ENCODE data around the gene ABCC10. TPM values are rescaled to one million over a fixed set of nuclear protein-coding genes. Genes with fewer than 3 reads are reported as not detected.

Gene ABCC10
- total and polyA plus RNA-seq, 10 of the 15 experiments (the other 5 are each of a cell fraction or from before 2014, with no cell fraction given): 0.80 to 18.2 (median 6.4) TPM

- Histone ChIP-seq H3K4me3 (peak within 1 kb of the TSS; percentile 91), H3K9ac (ENCODE audit: control insufficient read depth, insufficient read depth, low read length) (peak within 1 kb of the TSS; percentile 82), H3K27ac (ENCODE audit: control insufficient read depth, insufficient read depth) (peak within 1 kb of the TSS; percentile 41), H3K4me1 (ENCODE audit: control insufficient read depth, insufficient read depth, low read length) (peaks cover 4% of the 10 kb centered on the region), H3K27me3 (replicated peaks in 1 of 2; ENCODE audit: control insufficient read depth in 2 of 2, insufficient read depth in 2 of 2, low read length in 1 of 2) (no peaks in the 10 kb centered on the region), H3K9me3 (replicated peaks; ENCODE audit: control insufficient read depth, insufficient read depth, low read length) (no peaks in the 10 kb centered on the region), H2AFZ (ENCODE audit: control insufficient read depth, low read depth, low read length) (peak within 1 kb of the TSS; percentile 96), H3K79me2 (ENCODE audit: control insufficient read depth, insufficient read depth, low read length) (peaks cover 10% of the 10 kb centered on the region), H4K20me1 (ENCODE audit: control insufficient read depth, insufficient read depth) (no peaks in the 10 kb centered on the region), H3K36me3 (ENCODE audit: control insufficient read depth in 2 of 2, insufficient read depth in 2 of 2, low read length in 1 of 2) (no peaks in the 10 kb centered on the region), H3K4me2 (ENCODE audit: control insufficient read depth, insufficient read depth) (peak within 1 kb of the TSS; percentile 95)
- DNase-seq (ENCODE audit: low read depth, low spot score): peak; percentile 36
- in situ Hi-C loops (cut with MboI): no loop called here
- ChIA-PET SMC1A (ENCODE audit: uncharacterized antibody, unreplicated experiment) (interaction anchor here (0.5 to 1.5 kb wide), 5 partner anchors 17 to 730 kb away, joined by 3 to 4 read pairs (median 3); no protein-coding TSS in a partner anchor), CTCF (interaction anchor here (0.6 to 1.4 kb wide), 4 partner anchors 29 to 751 kb away, joined by 3 to 10 read pairs (median 4); no protein-coding TSS in a partner anchor), POLR2A (interaction anchor here (0.6 to 1.7 kb wide), 18 partner anchors 12 to 493 kb away, joined by 3 to 6 read pairs (median 3); partner anchors contain the start of genes DLK2, POLR1C and PPP2R5D), RAD21 (ENCODE audit: unreplicated experiment) (interaction anchor here (1.1 to 1.2 kb wide), 3 partner anchors 24 to 139 kb away, joined by 3 read pairs; partner anchors contain the start of genes POLR1C and YIPF3)
- peak; percentile 99 for ATAC-seq
- intact Hi-C loops (cut with micrococcal nuclease; ENCODE audit: unreplicated experiment): no loop called here
- 4% methylated on average over 32 of the region's 34 CpGs for WGBS (ENCODE audit: insufficient coverage, insufficient replicate concordance, low lambda C conversion rate, missing lambda C conversion rate)
- no peak for FAIRE-seq
- no TSS peak for BruUV-seq (replicated peaks)
- TF ChIP-seq BACH1 (IDR thresholded peaks at IDR 0.05; ENCODE audit: borderline replicate concordance): peak; percentile 37; the same call in 1 of the 2 replicates
- peak; percentile 80 for TF ChIP-seq RELB (IDR thresholded peaks at IDR 0.05; ENCODE audit: low read depth)
- TF ChIP-seq POU2F2 (IDR thresholded peaks at IDR 0.05; ENCODE audit: borderline replicate concordance, low read depth, low read length): peak; percentile 82; the same call in 2 of the 3 replicates
- peak; percentile 80; the same call in 1 of the 2 replicates for TF ChIP-seq CREM (IDR thresholded peaks at IDR 0.05; ENCODE audit: low read depth)
- TF ChIP-seq TBL1XR1 (IDR thresholded peaks at IDR 0.05; ENCODE audit: low read depth, low read length): peak; percentile 31; the same call in 1 of the 2 replicates
- no peak for TF ChIP-seq ETV6 (conservative IDR thresholded peaks at IDR 0.05 in 1 of 2, IDR thresholded peaks at IDR 0.05 in 1 of 2; ENCODE audit: borderline replicate concordance in 1 of 2, low read depth in 1 of 2)
- TF ChIP-seq HDGF (IDR thresholded peaks at IDR 0.05): no peak
- no peak for TF ChIP-seq CTCF (IDR thresholded peaks at IDR 0.05 in 2 of 3, conservative IDR thresholded peaks at IDR 0.05 in 1 of 3; ENCODE audit: control insufficient read depth in 2 of 3, extremely low read depth in 1 of 3, insufficient read depth in 1 of 3, low read depth in 3 of 3, low read length in 3 of 3)
- TF ChIP-seq CREB1 (IDR thresholded peaks at IDR 0.05; ENCODE audit: low read depth): peak; percentile 88
- 0 out of 2 replicates have a peak, but pooled peaks have one; percentile 17 for TF ChIP-seq NFYB (IDR thresholded peaks at IDR 0.05; ENCODE audit: insufficient read depth, low read depth, low read length)
- peak; percentile 69; the same call in 1 of the 2 replicates for TF ChIP-seq SMAD5 (IDR thresholded peaks at IDR 0.05; ENCODE audit: low read depth)
- peak; percentile 60 for TF ChIP-seq RELA (IDR thresholded peaks at IDR 0.05; ENCODE audit: borderline replicate concordance, partially characterized antibody)
- no peak for TF ChIP-seq SKIL (IDR thresholded peaks at IDR 0.05; ENCODE audit: low read depth, poor library complexity, severe bottlenecking)
Measured at GRCh38 chr6:43477235-43478007, 50.1 kb downstream of the ABCC10 start, which contains the start of gene TJAP1. Gene TJAP1 (plus strand): TSS chr6:43477570. CDS start chr6:43499002, 21,432 bp downstream.

Data from GM12878 (cell line).